Activated T-cell treated with anti-CD3 and anti-CD28 coated beads, Interleukin-2, amount 50 U/mL, for 1 hour (primary cell): ENCODE data around the gene PLEKHD1.

Experiments
- DNase-seq: peaks from one replicate; pipeline ENCODE4 v3.0.0-alpha.2; 2020

PLEKHD1 gene

GRCh38 chr14:69558774-69559173 is 74.2 kb downstream of the PLEKHD1 start:
- no peak for DNase-seq

GRCh38 chr14:69559581-69560011 is 75.1 kb downstream of the PLEKHD1 start:
- no peak for DNase-seq

- DNase-seq: no peak
Measured at GRCh38 chr14:69560826-69561225, 76.3 kb downstream of the PLEKHD1 start.

- DNase-seq: no peak
Measured at GRCh38 chr14:69561893-69562292, 77.4 kb downstream of the PLEKHD1 start.

GRCh38 chr14:69567563-69567962 is 83.0 kb downstream of the PLEKHD1 start:
- DNase-seq: no peak

GRCh38 chr14:69569859-69570258 is 85.3 kb downstream of the PLEKHD1 start:
- DNase-seq: no peak

- no peak for DNase-seq
Measured at GRCh38 chr14:69570836-69571330, 86.4 kb downstream of the PLEKHD1 start.

- no peak for DNase-seq
Measured at GRCh38 chr14:69571449-69572029, 87.0 kb downstream of the PLEKHD1 start.

GRCh38 chr14:69572030-69572840 is 87.7 kb downstream of the PLEKHD1 start:
- DNase-seq: no peak

- no peak for DNase-seq
Measured at GRCh38 chr14:69572841-69573135, 88.3 kb downstream of the PLEKHD1 start.

- no peak for DNase-seq
Measured at GRCh38 chr14:69573205-69573830, 88.8 kb downstream of the PLEKHD1 start.

GRCh38 chr14:69573831-69574262 is 89.3 kb downstream of the PLEKHD1 start:
- peak; percentile 23 for DNase-seq

- peak; percentile 79 for DNase-seq
Measured at GRCh38 chr14:69574263-69574953, 89.9 kb downstream of the PLEKHD1 start, which contains the start of gene CCDC177. Gene CCDC177 (minus strand): TSS chr14:69574871. CDS start chr14:69573622, 1,249 bp downstream.

- no peak for DNase-seq
Measured at GRCh38 chr14:69574954-69575295, 90.4 kb downstream of the PLEKHD1 start.

GRCh38 chr14:69579476-69579875 is 94.9 kb downstream of the PLEKHD1 start:
- DNase-seq: no peak

- DNase-seq: no peak
Measured at GRCh38 chr14:69580009-69580577, 95.6 kb downstream of the PLEKHD1 start.
